DND-41 (cell line): ENCODE data around the gene HNRNPA1L2.

Experiments
- CTCF ChIP-seq: IDR thresholded peaks from 2 replicates; pipeline ENCODE4 v1.5.1; 2012; ENCODE audit warnings: borderline replicate concordance, low read length, moderate library complexity, mild to moderate bottlenecking; ENCODE audit not compliant: poor library complexity, severe bottlenecking; ENCODE audit errors: extremely low read depth
- EZH2 ChIP-seq: IDR thresholded peaks from 3 replicates; pipeline ENCODE4 v1.6.1; 2012; ENCODE audit warnings: borderline replicate concordance, low read depth, mild to moderate bottlenecking, moderate library complexity, low read length, inconsistent platforms; ENCODE audit not compliant: severe bottlenecking

DNA sequence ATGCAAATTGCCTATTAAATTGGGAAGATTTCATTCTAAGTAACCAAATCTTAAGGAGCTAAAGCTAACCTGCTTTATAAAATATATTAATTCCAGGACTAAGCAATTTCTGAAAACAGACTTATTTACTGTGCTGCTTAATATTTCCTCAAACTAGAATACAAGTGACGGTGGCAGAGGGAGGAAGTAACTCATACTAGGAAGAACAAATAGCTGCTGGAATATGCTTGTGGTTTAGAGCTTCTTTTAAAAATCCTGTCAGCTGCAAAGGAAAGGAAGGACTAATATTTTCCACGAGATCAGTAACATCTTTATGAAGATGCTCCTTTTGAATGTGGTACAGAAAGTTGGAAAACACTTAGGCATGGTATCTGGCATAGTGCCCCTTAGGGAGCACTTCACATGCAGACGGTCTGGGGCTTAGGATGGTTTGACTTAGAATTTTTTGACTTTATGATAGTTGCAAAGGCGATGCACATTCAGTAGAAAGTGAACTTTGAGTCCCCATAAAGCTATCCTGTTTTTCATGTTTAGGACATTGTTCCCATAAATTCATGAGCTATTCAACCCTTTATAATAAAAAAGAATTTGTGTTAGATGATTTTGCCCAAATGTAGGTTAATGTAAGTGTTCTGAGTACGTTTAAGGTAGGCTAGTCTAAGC is 3.4 kb upstream of the HNRNPA1L2 start:
- TF ChIP-seq CTCF (no peak), EZH2 (no peak)
